Liver (tissue), 9 donors: Measurements from ENCODE around the gene GNG8. TPM values are rescaled to one million over a fixed set of nuclear protein-coding genes. Genes with fewer than 3 reads are reported as not detected.

ENCODE experiments used
- DNase-seq: peaks from one replicate; pipeline ENCODE4 v3.0.0-alpha.2; 2017; ENCODE audit warnings: low spot score
- H3K27ac ChIP-seq, 2 donors: one replicate each; pipeline ENCODE4 v1.7.0; 2013; ENCODE audit warnings: inconsistent platforms in 2 of 2, low read length in 2 of 2, control low read depth in 1 of 2, low read depth in 1 of 2, mild to moderate bottlenecking in 1 of 2
- H3K27me3 ChIP-seq, 4 donors: one replicate each; pipeline versions ENCODE4 v1.6.1 to v1.7.0; 2013; ENCODE audit warnings: low read length in 3 of 4, inconsistent platforms in 1 of 4, mild to moderate bottlenecking in 1 of 4, moderate library complexity in 1 of 4; ENCODE audit not compliant: control insufficient read depth in 4 of 4, insufficient read depth in 4 of 4
- H3K36me3 ChIP-seq, 4 donors: one replicate each; pipeline versions ENCODE4 v1.6.1 to v1.7.0; 2013; ENCODE audit warnings: low read length in 3 of 4, mild to moderate bottlenecking in 3 of 4, low read depth in 1 of 4, moderate library complexity in 1 of 4; ENCODE audit not compliant: control insufficient read depth in 4 of 4, insufficient read depth in 3 of 4
- H3K4me1 ChIP-seq, 4 donors: one replicate each; pipeline versions ENCODE4 v1.6.1 to v1.7.0; 2013; ENCODE audit warnings: low read length in 3 of 4, mild to moderate bottlenecking in 3 of 4, moderate library complexity in 1 of 4; ENCODE audit not compliant: control insufficient read depth in 4 of 4, insufficient read depth in 4 of 4
- H3K4me3 ChIP-seq, 3 donors: one replicate each; pipeline versions ENCODE4 v1.6.1 to v1.7.0; 2013; ENCODE audit warnings: low read length in 3 of 3, control low read depth in 1 of 3, low read depth in 1 of 3, mild to moderate bottlenecking in 1 of 3
- H3K9ac ChIP-seq, 2 donors: one replicate each; pipeline ENCODE4 v1.7.0; 2013; ENCODE audit warnings: low read length in 2 of 2, mild to moderate bottlenecking in 2 of 2, moderate library complexity in 2 of 2, control low read depth in 1 of 2, low read depth in 1 of 2
- H3K9me3 ChIP-seq, 4 donors: one replicate each; pipeline versions ENCODE4 v1.6.1 to v1.7.0; 2013; ENCODE audit warnings: low read length in 3 of 4; ENCODE audit not compliant: control insufficient read depth in 4 of 4
- ATF3 ChIP-seq: IDR thresholded peaks from 2 replicates; pipeline ENCODE4 v1.6.1; 2016; ENCODE audit warnings: antibody characterized with exemption
- CTCF ChIP-seq: fragments of 150-350 bp; IDR thresholded peaks from 2 replicates; pipeline ENCODE4 v1.5.1; 2017; ENCODE audit warnings: improper control_type of control experiment, low read depth, low read length; ENCODE audit not compliant: missing input control
- EGR1 ChIP-seq, 2 donors: IDR thresholded peaks; 2 replicates each; pipeline ENCODE4 v1.6.1; 2016 to 2018; ENCODE audit warnings: antibody characterized with exemption in 2 of 2, low read depth in 2 of 2
- FOXA1 ChIP-seq: IDR thresholded peaks from 2 replicates; pipeline ENCODE4 v1.6.1; 2016; ENCODE audit warnings: antibody characterized with exemption
- FOXA2 ChIP-seq: IDR thresholded peaks from 2 replicates; pipeline ENCODE4 v1.6.1; 2016; ENCODE audit warnings: antibody characterized with exemption
- GABPA ChIP-seq, 2 donors: IDR thresholded peaks in 1 of 2; conservative IDR thresholded peaks in 1 of 2; 2 replicates each; pipeline ENCODE4 v1.6.1; 2016; ENCODE audit warnings: antibody characterized with exemption in 2 of 2, mild to moderate bottlenecking in 1 of 2, moderate library complexity in 1 of 2
- HNF4A ChIP-seq, 2 donors: conservative IDR thresholded peaks; 2 replicates each; pipeline ENCODE4 v1.6.1; 2016; ENCODE audit warnings: antibody characterized with exemption in 2 of 2, mild to moderate bottlenecking in 2 of 2
- HNF4G ChIP-seq: IDR thresholded peaks from 2 replicates; pipeline ENCODE4 v1.6.1; 2016; ENCODE audit warnings: antibody characterized with exemption
- MAX ChIP-seq: IDR thresholded peaks from 2 replicates; pipeline ENCODE4 v1.6.1; 2016; ENCODE audit warnings: antibody characterized with exemption
- RAD21 ChIP-seq, 2 donors: IDR thresholded peaks; 2 replicates each; pipeline ENCODE4 v1.6.1; 2016; ENCODE audit warnings: antibody characterized with exemption in 2 of 2, mild to moderate bottlenecking in 2 of 2
- REST ChIP-seq: IDR thresholded peaks from 2 replicates; pipeline ENCODE4 v1.6.1; 2016; ENCODE audit warnings: antibody characterized with exemption, mild to moderate bottlenecking
- SP1 ChIP-seq: IDR thresholded peaks from 2 replicates; pipeline ENCODE4 v1.6.1; 2018; ENCODE audit warnings: antibody characterized with exemption, mild to moderate bottlenecking
- TAF1 ChIP-seq: conservative IDR thresholded peaks from 2 replicates; pipeline ENCODE4 v1.6.1; 2016; ENCODE audit warnings: antibody characterized with exemption, mild to moderate bottlenecking
- YY1 ChIP-seq: IDR thresholded peaks from 2 replicates; pipeline ENCODE4 v1.6.1; 2016; ENCODE audit warnings: antibody characterized with exemption, mild to moderate bottlenecking
- WGBS: extraction: QIAGEN DNeasy Blood & Tissue Kit; methylation state at CpG from one replicate; pipeline ENCODE4 v1.1.7; 2013; 5-methylcytosine and 5-hydroxymethylcytosine counted together
- polyA plus RNA-seq, 2 donors: library from polyadenylated mRNA; stranded (reverse) in 1 of 2; unstranded in 1 of 2; fragments of 200-250 nt in 1 of 2; fragments of >200 nt in 1 of 2; fragmentation: Nextera tagmentation in 1 of 2; extraction: Ambion mirVana in 1 of 2; gene quantifications; one replicate each; pipeline versions ENCODE4 v1.2.1 to v1.2.3, GENCODE V29; 2013 to 2015
- total RNA-seq, 2 donors: library from RNA; depleted of rRNA; stranded (reverse); fragments of >200 nt; gene quantifications; one replicate each; pipeline ENCODE4 v1.2.3, GENCODE V29; 2014
- donor health status: healthy.
- donor health status: healthy.
- donor health status: healthy.
- donor health status: healthy.
- donor health status: healthy.

The GNG8 gene
- total and polyA plus RNA-seq, 4 donors: not detected

GRCh38 chr19:46620267-46620666 lies 15.7 kb downstream of the GNG8 start:
- H3K27ac ChIP-seq: no peak overlapping the region
- no peak overlapping the region for H3K9ac ChIP-seq
- peaks cover 0 to 8% (median 3%) of the 10 kb centered on the region in 4 donors for H3K4me1 ChIP-seq
- no peak for DNase-seq
- H3K9me3 ChIP-seq: no peaks in the 10 kb centered on the region
- no peak for TF ChIP-seq GABPA (IDR thresholded peaks at IDR 0.05 in 1 of 2, conservative IDR thresholded peaks at IDR 0.05 in 1 of 2)
- no peak for TF ChIP-seq FOXA2
- no peak for TF ChIP-seq CTCF
- no peak for TF ChIP-seq EGR1 (IDR thresholded peaks at IDR 0.05; ENCODE audit: low read depth in 2 of 2)
- no peak for TF ChIP-seq ATF3
- TF ChIP-seq YY1: no peak
- no peak for TF ChIP-seq TAF1
- TF ChIP-seq RAD21 (IDR thresholded peaks at IDR 0.05): no peak
- TF ChIP-seq MAX: no peak
- no peak for TF ChIP-seq REST
- TF ChIP-seq FOXA1: no peak
- TF ChIP-seq HNF4G: no peak
- no peak overlapping the region for H3K4me3 ChIP-seq
- H3K27me3 ChIP-seq: no peaks in the 10 kb centered on the region
- H3K36me3 ChIP-seq: no peaks in the 10 kb centered on the region
- WGBS: 89% methylated on average over 3 of the region's 3 CpGs

GRCh38 chr19:46618670-46619231 lies 17.3 kb downstream of the GNG8 start:
- 55% methylated on average over 9 of the region's 9 CpGs for WGBS
- Histone ChIP-seq H3K27ac (no peak overlapping the region), H3K27me3 (no peaks in the 10 kb centered on the region), H3K4me3 (no peak overlapping the region), H3K4me1 (peaks cover 0 to 8% (median 3%) of the 10 kb centered on the region in 4 donors), H3K9me3 (no peaks in the 10 kb centered on the region), H3K36me3 (no peaks in the 10 kb centered on the region), H3K9ac (no peak overlapping the region)
- no peak for DNase-seq
- no peak for TF ChIP-seq SP1
- TF ChIP-seq HNF4G: no peak
- TF ChIP-seq EGR1 (IDR thresholded peaks at IDR 0.05; ENCODE audit: low read depth in 2 of 2): no peak
- no peak for TF ChIP-seq YY1
- TF ChIP-seq HNF4A (conservative IDR thresholded peaks at IDR 0.05): no peak
